Neural progenitor cell (in vitro differentiated cells): ENCODE measurements around the gene EGR4.

ENCODE experiments used
- CTCF ChIP-seq: fragments of 200-600 bp; sonication (generic); IDR thresholded peaks from 2 replicates; pipeline ENCODE4 v1.5.1; 2017; ENCODE audit warnings: antibody characterized with exemption, mild to moderate bottlenecking
- EZH2 ChIP-seq: fragments of 200-600 bp; sonication (generic); IDR thresholded peaks from 2 replicates; pipeline ENCODE4 v1.6.1; 2017; ENCODE audit warnings: antibody characterized with exemption, mild to moderate bottlenecking, moderate library complexity
- EZH2phosphoT487 ChIP-seq: fragments of 200-600 bp; sonication (generic); IDR thresholded peaks from 2 replicates; pipeline ENCODE4 v1.6.1; 2017; ENCODE audit warnings: antibody characterized with exemption

GRCh38 chr2:73256618-73256922 is 36.8 kb downstream of the EGR4 start:
- TF ChIP-seq EZH2 (no peak), CTCF (no peak), EZH2phosphoT487 (no peak)
